ENCODE results near the gene CCNT2. TPM values are rescaled to one million over a fixed set of nuclear protein-coding genes. Genes with fewer than 3 reads are reported as not detected.
"Not testable (repeated sequence)": the region's sequence is repeated elsewhere in the genome, so short reads cannot be mapped to it uniquely, and the experiment has no call there.

CCNT2 gene
- total RNA-seq, 6 experiments from 2014 or later = 13.2 to 23.6 (median 17.5) TPM

- intact Hi-C loops (cut with DNase I) = no loop called here
- H3K4me1 ChIP-seq = no peaks in the 10 kb centered on the region
- no CpG with 5 or more reads among the region's 6 CpGs for WGBS (ENCODE audit: insufficient coverage, low coverage, low lambda C conversion rate, missing lambda C conversion rate)
- DNase-seq = no peak
- no peak overlapping the region for H3K27ac ChIP-seq
- H3K9me3 ChIP-seq = no peaks in the 10 kb centered on the region
- H3K36me3 ChIP-seq = no peaks in the 10 kb centered on the region
- no peaks in the 10 kb centered on the region for H3K27me3 ChIP-seq
- H3K4me3 ChIP-seq = no peak overlapping the region
- peak in 1 of 4 donors; percentile 17 for ATAC-seq
- TF ChIP-seq POLR2A (IDR thresholded peaks at IDR 0.05) (no peak), CTCF (IDR thresholded peaks at IDR 0.05) (no peak)
Measured at GRCh38 chr2:134975281-134976009, 56.8 kb downstream of the CCNT2 start.

- peak in 1 of 4 donors; percentile 11 for ATAC-seq
- TF ChIP-seq POLR2A (IDR thresholded peaks at IDR 0.05) (no peak), CTCF (IDR thresholded peaks at IDR 0.05) (no peak)
- Histone ChIP-seq H3K27ac (no peak overlapping the region), H3K4me1 (no peaks in the 10 kb centered on the region), H3K9me3 (no peaks in the 10 kb centered on the region), H3K4me3 (no peak overlapping the region), H3K27me3 (no peaks in the 10 kb centered on the region), H3K36me3 (no peaks in the 10 kb centered on the region)
- 50% methylated on average over 1 of the region's 3 CpGs for WGBS (ENCODE audit: insufficient coverage, low coverage, low lambda C conversion rate, missing lambda C conversion rate)
- intact Hi-C loops (cut with DNase I) = no loop called here
- DNase-seq = no peak
Measured at GRCh38 chr2:134976074-134976702, 57.6 kb downstream of the CCNT2 start.

- intact Hi-C loops (cut with DNase I); DNase-seq; H3K36me3 ChIP-seq; ATAC-seq; H3K27ac ChIP-seq; H3K9me3 ChIP-seq; H3K4me1 ChIP-seq; H3K4me3 ChIP-seq; H3K27me3 ChIP-seq: not testable (repeated sequence)
- WGBS (ENCODE audit: insufficient coverage, low coverage, low lambda C conversion rate, missing lambda C conversion rate) = 72% methylated on average over 2 of the region's 5 CpGs
Measured at GRCh38 chr2:134977104-134977503, 58.5 kb downstream of the CCNT2 start.

- 71% methylated on average over 4 of the region's 4 CpGs for WGBS (ENCODE audit: insufficient coverage, low coverage, low lambda C conversion rate, missing lambda C conversion rate)
- ATAC-seq = no peak
Measured at GRCh38 chr2:134979221-134979620, 60.6 kb downstream of the CCNT2 start.

More at GRCh38 chr2:134979221-134979620, 60.6 kb downstream of the CCNT2 start:
- H3K36me3 ChIP-seq = no peaks in the 10 kb centered on the region
- DNase-seq = no peak
- H3K4me3 ChIP-seq = no peak overlapping the region
- H3K27me3 ChIP-seq = no peaks in the 10 kb centered on the region
- H3K9me3 ChIP-seq = no peaks in the 10 kb centered on the region
- no peak for TF ChIP-seq CTCF (IDR thresholded peaks at IDR 0.05)
- no peak for TF ChIP-seq POLR2A (IDR thresholded peaks at IDR 0.05)
- intact Hi-C loops (cut with DNase I) = no loop called here
- no peaks in the 10 kb centered on the region for H3K4me1 ChIP-seq
- H3K27ac ChIP-seq = no peak overlapping the region
